NCI-H1436 (cell line): ENCODE results near the gene SLC6A11.

Experiments used
- DNase-seq: peaks from one replicate; lab custom pipeline; 2025; lab: John Stamatoyannopoulos, UW

Gene SLC6A11

DNA sequence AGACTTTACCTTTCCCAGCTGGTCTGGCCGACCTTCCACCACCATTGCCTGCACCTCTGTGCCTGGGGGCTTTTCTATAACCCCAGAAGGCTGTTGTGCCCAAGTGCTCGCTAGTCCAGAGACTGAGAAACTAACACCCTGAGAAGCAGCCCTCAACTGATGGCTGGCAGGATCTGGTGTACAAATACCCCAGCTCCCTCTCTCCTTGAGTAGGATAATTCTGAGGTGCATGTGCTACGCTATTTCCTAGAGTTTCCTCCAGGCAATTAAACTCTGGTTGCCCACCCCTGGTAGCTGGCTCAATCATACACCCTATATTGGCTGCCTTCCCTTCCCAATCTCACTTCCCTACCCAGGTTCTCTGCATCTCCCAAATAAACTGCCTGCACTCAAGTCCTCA is 165.0 kb downstream of the SLC6A11 start:
- DNase-seq: no peak

DNA sequence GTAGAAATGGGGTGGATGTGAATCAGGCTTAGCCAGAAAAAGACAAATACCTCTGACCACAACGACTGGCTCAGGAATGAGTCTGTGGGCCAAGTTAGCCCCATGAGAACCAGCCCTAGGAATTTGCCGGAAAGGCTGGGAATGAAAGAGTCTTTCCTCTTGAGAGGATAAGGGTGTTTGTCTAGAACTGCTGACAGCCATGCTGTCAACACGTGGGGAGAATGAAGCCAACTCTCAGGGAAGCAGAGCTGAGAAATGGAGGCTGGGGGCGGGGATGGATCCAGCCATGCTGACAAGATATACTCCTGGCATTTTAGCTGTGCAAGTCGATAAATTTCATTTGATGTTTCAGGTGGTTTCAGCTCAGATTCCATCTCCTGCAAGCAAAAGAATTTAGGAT is 165.9 kb downstream of the SLC6A11 start:
- no peak for DNase-seq

DNA sequence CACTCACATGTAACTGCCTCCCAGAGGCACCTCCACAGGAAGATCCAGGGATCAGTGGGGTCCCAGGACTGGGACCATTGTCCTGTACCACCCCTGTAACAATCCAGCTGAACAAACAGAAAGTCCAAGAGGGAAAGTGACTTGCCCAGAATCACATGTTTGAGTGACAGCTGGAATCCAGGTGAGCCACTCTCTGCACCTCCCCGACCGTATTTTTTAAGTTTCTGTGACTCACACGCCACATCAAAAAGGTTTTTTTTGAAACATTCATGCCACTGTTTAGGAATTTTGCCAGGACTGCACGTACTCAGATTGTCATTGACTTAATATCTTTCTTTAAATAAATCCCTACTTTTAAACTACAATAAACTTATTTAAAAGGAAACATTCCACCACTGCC is 166.8 kb downstream of the SLC6A11 start:
- DNase-seq: no peak

DNA sequence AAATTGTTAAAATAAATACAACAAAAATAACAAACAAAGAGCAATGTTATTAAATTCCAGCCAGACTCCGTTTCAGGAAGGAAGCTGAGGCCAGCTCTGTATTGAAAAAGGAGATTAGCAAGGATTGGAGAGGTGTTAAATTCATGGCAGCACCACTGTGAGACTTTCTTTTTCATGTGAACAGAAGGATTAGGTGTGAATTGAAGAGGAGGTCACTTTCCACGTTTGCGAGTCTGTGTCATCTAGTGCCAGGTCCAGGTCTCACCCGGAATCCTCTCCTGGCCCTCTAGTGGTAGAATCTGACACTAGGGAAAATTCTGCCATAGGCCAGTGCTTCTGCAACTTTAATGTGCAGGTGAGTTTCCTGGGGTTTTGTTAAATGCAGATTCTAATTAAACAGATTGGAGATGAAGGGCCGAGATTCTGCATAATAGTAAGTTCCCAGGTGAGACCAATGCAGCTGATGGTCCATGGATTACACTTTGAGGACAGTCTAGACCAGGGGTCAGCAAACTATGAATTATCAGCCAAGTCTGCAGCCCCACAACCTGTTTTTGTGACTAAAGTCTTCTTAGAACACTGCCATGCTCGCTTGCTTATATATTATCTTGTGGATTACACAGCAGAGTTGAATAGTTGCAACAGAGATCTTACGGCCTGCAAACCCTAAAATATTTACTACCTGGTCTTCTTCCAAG is 167.3 kb downstream of the SLC6A11 start:
- no peak for DNase-seq

DNA sequence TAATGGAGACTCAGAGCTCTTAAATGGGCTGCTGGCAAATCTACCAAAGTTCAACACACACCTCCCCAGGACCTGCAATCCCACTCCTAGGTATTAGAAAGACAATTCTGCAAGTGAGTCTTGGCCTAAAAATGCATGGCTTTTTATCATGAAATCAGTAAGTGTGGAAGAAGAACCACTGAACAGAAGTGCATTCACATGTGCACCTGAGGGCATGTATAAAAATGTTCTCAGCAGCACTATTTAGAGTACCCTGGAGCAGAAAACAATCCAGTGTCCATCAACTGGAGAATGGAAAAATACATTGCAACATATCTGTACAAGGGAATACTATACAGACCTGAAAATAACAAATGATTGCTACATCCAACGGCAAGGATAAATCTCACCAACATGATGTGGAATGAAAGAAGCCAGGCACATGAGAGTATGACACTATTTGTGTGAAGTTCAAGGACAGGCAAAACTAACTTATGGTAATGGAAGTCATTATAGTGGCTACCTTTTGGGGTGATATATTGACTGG is 168.4 kb downstream of the SLC6A11 start:
- DNase-seq: no peak

DNA sequence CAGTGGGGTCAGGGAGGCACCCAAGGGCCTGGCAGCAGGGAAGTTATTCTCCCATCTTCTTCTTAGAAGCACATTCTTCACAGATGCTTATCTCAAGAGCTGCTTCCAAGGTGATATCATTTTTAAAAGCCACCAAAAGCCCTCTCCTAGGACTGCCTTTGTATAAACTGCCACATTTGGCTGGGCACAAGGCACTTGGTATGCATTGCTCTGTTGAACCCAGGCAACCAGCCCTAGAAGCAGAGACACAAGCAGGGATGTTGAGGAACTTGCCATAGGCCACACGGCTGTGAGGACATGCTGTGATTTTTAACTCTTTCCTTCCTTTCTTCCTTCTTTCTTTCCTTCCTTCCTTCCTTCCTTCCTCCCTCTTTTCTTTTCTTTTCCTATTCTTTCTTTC is 169.2 kb downstream of the SLC6A11 start:
- DNase-seq: no peak

DNA sequence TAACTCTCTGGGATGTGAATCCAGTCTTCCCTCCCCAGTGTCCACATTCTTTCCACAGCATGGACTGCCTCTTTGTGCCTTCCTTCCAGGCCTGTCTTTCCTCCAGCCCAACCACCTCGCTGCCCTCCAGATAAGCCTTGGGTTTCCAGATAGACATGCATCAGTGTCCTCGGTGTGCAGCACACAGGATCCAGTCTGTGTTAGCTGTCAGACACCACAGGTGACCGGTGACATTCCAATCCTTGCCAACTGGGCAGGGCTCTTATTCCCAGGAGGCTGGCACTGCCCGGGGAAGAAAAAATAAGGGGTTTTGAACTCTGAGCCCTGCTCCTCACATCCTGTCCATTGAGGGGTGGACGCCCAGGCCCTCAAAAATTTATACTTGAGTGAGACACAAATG is 170.6 kb downstream of the SLC6A11 start:
- no peak for DNase-seq

DNA sequence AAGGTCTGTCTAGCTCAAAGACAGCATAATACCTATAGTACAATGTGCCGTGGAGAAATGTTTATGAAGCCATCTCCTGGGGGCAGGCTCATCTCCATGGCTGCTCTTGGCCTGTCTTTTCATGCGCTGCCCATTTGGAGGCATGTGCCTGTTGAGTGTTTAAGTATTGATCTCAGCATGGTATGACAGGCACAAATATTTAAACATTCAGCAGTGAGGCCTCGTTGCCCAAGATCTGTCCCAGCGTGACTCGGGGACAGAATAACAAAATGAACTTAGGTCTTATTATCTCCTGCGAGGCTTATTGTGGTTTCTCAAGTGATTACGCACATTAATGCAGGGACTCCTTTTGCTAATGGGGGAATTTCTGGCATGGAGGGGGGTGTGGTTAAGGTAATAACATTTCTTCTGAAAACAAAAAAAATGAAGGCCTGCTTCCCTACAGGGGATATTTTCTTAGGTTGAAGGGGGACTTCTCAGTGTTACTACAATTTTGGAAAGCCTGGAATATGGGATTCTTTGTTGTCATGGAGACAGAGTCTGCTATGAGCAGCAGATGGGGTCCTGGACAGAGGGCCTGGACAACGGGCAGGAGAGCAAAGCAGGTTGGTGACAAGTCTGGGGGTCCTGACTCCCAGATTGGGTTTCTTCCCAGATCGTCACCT is 172.1 kb downstream of the SLC6A11 start:
- DNase-seq: no peak

DNA sequence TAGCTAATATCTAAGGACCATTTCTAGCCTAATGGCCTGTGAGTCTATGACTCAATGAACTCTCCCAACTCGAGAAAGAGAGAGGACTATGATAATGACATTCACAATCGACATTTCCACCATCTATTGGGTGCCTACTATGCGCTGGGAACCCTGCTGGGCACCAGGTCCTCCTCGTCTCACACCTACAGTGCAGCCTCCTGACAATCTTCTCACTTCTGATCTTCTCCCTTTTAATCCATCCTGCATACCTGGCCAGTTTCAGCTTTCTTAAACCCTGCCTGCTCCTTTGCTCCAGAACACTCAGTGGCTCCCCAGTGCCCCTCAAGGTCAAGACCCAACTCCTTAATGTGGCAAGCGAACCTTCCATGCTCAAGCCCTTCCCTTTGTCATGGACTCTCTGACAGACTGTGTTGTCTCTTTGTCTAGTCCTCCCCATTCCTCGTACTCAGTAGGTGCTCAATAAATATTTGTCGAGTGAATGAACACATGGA is 173.0 kb downstream of the SLC6A11 start:
- DNase-seq: no peak
